ENCODE measurements around the gene MED28. TPM values are rescaled to one million over a fixed set of nuclear protein-coding genes. Genes with fewer than 3 reads are reported as not detected.
A peak's percentile ranks its signal among the peaks of the same experiment; 100 is the strongest.

The MED28 gene, protein sequence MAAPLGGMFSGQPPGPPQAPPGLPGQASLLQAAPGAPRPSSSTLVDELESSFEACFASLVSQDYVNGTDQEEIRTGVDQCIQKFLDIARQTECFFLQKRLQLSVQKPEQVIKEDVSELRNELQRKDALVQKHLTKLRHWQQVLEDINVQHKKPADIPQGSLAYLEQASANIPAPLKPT
- polyA plus RNA-seq = 31.8 and 33.7 TPM in 2 replicates
- 45.0 and 50.5 TPM in 2 replicates for polyA minus RNA-seq

DNA sequence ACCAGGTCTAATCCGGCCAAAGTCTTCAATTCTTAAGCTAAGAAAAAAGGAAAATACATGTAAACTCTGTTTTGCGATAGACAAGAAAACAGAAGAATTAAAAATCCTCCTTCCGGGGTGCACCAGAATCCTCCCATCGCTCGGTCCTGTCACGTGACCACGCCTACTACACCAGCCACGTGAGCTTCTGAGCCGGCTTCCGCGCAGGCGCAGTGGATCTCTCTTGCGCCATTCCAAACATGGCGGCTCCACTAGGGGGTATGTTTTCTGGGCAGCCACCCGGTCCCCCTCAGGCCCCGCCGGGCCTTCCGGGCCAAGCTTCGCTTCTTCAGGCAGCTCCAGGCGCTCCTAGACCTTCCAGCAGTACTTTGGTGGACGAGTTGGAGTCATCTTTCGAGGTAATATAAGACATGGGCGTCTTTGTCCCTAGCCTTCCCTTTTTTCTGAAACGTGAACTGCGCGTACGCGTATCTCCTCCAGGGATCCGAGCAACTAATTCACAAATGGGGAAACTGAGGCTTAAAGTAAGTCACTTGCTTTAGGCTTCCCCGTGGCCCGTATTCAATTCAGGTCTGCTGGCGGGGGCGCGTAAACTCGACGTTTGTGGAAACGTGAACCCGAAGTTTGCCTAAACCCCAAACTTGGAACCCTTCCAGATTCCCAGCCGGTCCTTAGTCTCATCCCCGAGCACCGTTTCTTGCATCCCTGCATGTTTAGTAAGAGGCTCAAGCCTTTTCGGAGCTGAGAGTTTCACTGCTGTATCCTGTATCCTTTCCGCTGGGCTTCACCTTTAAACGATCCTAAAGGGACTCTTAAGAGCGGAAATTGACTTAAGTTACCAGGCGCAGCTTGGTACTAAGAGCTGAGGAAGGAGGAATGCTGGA lies at the start of gene MED28:
TSS of gene MED28 (plus strand) at position 226 of the 884 bp plus-strand sequence. CDS start at position 240, 14 bp downstream.
- H3K9me3 ChIP-seq (ENCODE audit: low read length) = no peaks in the 10 kb centered on the region
- H3K36me3 ChIP-seq (ENCODE audit: insufficient read depth, low read length) = no peaks in the 10 kb centered on the region
- peak within 1 kb of the TSS; percentile 64 for H3K27ac ChIP-seq (ENCODE audit: low read length)
- peak within 1 kb of the TSS; percentile 86 for H3K4me2 ChIP-seq (ENCODE audit: low read length)
- H3K9ac ChIP-seq (ENCODE audit: low read length) = peak within 1 kb of the TSS; percentile 78
- no peaks in the 10 kb centered on the region for H3F3A ChIP-seq (ENCODE audit: insufficient read depth, low read length, poor library complexity, severe bottlenecking)
- peak within 1 kb of the TSS; percentile 81 for H2AFZ ChIP-seq (ENCODE audit: low read depth, low read length)
- peak within 1 kb of the TSS; percentile 77 for H3K4me3 ChIP-seq (ENCODE audit: low read length)
- no peaks in the 10 kb centered on the region for H3K27me3 ChIP-seq (ENCODE audit: insufficient read depth, low read depth, low read length)
- TF ChIP-seq MXI1 (conservative IDR thresholded peaks at IDR 0.05; ENCODE audit: poor library complexity, severe bottlenecking) (peak; percentile 82), EZH2 (IDR thresholded peaks at IDR 0.05; ENCODE audit: borderline replicate concordance, insufficient read depth, low read length, poor library complexity, severe bottlenecking) (no peak), RAD21 (conservative IDR thresholded peaks at IDR 0.05) (peak; percentile 52), EP300 (conservative IDR thresholded peaks at IDR 0.05; ENCODE audit: poor library complexity, severe bottlenecking) (peak; percentile 43), SMC3 (conservative IDR thresholded peaks at IDR 0.05; ENCODE audit: poor library complexity) (peak; percentile 61), TAF1 (IDR thresholded peaks at IDR 0.05; ENCODE audit: low read depth) (peak; percentile 77), POLR2AphosphoS5 (IDR thresholded peaks at IDR 0.05) (peak; percentile 95)
- TF ChIP-seq, protein P1, sequence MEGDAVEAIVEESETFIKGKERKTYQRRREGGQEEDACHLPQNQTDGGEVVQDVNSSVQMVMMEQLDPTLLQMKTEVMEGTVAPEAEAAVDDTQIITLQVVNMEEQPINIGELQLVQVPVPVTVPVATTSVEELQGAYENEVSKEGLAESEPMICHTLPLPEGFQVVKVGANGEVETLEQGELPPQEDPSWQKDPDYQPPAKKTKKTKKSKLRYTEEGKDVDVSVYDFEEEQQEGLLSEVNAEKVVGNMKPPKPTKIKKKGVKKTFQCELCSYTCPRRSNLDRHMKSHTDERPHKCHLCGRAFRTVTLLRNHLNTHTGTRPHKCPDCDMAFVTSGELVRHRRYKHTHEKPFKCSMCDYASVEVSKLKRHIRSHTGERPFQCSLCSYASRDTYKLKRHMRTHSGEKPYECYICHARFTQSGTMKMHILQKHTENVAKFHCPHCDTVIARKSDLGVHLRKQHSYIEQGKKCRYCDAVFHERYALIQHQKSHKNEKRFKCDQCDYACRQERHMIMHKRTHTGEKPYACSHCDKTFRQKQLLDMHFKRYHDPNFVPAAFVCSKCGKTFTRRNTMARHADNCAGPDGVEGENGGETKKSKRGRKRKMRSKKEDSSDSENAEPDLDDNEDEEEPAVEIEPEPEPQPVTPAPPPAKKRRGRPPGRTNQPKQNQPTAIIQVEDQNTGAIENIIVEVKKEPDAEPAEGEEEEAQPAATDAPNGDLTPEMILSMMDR (IDR thresholded peaks at IDR 0.05; ENCODE audit: poor library complexity, severe bottlenecking) = peak; percentile 44
- TF ChIP-seq, protein P2, sequence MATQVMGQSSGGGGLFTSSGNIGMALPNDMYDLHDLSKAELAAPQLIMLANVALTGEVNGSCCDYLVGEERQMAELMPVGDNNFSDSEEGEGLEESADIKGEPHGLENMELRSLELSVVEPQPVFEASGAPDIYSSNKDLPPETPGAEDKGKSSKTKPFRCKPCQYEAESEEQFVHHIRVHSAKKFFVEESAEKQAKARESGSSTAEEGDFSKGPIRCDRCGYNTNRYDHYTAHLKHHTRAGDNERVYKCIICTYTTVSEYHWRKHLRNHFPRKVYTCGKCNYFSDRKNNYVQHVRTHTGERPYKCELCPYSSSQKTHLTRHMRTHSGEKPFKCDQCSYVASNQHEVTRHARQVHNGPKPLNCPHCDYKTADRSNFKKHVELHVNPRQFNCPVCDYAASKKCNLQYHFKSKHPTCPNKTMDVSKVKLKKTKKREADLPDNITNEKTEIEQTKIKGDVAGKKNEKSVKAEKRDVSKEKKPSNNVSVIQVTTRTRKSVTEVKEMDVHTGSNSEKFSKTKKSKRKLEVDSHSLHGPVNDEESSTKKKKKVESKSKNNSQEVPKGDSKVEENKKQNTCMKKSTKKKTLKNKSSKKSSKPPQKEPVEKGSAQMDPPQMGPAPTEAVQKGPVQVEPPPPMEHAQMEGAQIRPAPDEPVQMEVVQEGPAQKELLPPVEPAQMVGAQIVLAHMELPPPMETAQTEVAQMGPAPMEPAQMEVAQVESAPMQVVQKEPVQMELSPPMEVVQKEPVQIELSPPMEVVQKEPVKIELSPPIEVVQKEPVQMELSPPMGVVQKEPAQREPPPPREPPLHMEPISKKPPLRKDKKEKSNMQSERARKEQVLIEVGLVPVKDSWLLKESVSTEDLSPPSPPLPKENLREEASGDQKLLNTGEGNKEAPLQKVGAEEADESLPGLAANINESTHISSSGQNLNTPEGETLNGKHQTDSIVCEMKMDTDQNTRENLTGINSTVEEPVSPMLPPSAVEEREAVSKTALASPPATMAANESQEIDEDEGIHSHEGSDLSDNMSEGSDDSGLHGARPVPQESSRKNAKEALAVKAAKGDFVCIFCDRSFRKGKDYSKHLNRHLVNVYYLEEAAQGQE (IDR thresholded peaks at IDR 0.05; ENCODE audit: borderline replicate concordance) = peak; percentile 87
- H3K9me2 ChIP-seq (ENCODE audit: insufficient read depth, low read length) = no peaks in the 10 kb centered on the region
- H3K79me2 ChIP-seq (replicated peaks; ENCODE audit: insufficient read depth, low read length) = peaks cover 47% of the 10 kb centered on the region
- no peaks in the 10 kb centered on the region for H4K20me1 ChIP-seq (ENCODE audit: insufficient read depth)

DNA sequence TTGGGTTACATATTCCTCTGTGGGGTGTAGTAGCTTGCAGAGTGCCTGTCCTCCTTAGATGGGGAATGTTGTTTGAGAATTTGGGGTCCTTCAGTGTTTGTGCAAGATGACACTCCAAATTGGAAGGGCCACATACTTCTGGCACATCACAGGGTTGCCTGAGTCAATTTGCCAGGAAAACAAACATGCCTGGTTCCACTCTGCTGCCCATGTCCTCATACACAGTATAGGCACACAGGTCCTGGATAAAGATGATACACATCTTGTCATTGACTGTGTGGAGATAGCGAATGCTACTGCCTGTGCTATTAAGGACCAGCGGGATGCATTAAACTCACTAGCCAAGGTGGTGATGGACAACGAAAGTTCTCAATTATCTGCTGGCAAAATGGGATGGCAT lies 48.6 kb upstream of the MED28 start:
- H4K20me1 ChIP-seq (ENCODE audit: insufficient read depth) = no peaks in the 10 kb centered on the region
- H3K79me2 ChIP-seq (replicated peaks; ENCODE audit: insufficient read depth, low read length) = no peaks in the 10 kb centered on the region
- no peak overlapping the region for H3K9ac ChIP-seq (ENCODE audit: low read length)
- H3K4me3 ChIP-seq (ENCODE audit: low read length) = no peak overlapping the region
- no peak overlapping the region for H3K27ac ChIP-seq (ENCODE audit: low read length)
- no peaks in the 10 kb centered on the region for H3K36me3 ChIP-seq (ENCODE audit: insufficient read depth, low read length)
- H3K27me3 ChIP-seq (ENCODE audit: insufficient read depth, low read depth, low read length) = no peaks in the 10 kb centered on the region
- TF ChIP-seq, protein P2 (IDR thresholded peaks at IDR 0.05; ENCODE audit: borderline replicate concordance) = no peak
- TF ChIP-seq EZH2 (IDR thresholded peaks at IDR 0.05; ENCODE audit: borderline replicate concordance, insufficient read depth, low read length, poor library complexity, severe bottlenecking) (no peak), MXI1 (conservative IDR thresholded peaks at IDR 0.05; ENCODE audit: poor library complexity, severe bottlenecking) (no peak), POLR2AphosphoS5 (IDR thresholded peaks at IDR 0.05) (no peak), RAD21 (conservative IDR thresholded peaks at IDR 0.05) (no peak), TAF1 (IDR thresholded peaks at IDR 0.05; ENCODE audit: low read depth) (no peak), EP300 (conservative IDR thresholded peaks at IDR 0.05; ENCODE audit: poor library complexity, severe bottlenecking) (no peak), SMC3 (conservative IDR thresholded peaks at IDR 0.05; ENCODE audit: poor library complexity) (no peak)
- TF ChIP-seq, protein P1 (IDR thresholded peaks at IDR 0.05; ENCODE audit: poor library complexity, severe bottlenecking) = no peak
- no peak overlapping the region for H3K4me2 ChIP-seq (ENCODE audit: low read length)
- H3F3A ChIP-seq (ENCODE audit: insufficient read depth, low read length, poor library complexity, severe bottlenecking) = no peaks in the 10 kb centered on the region
- H3K9me2 ChIP-seq (ENCODE audit: insufficient read depth, low read length) = no peaks in the 10 kb centered on the region
- H3K9me3 ChIP-seq (ENCODE audit: low read length) = no peaks in the 10 kb centered on the region
- no peak overlapping the region for H2AFZ ChIP-seq (ENCODE audit: low read depth, low read length)
